ENCODE data around the gene SIM2. TPM values are rescaled to one million over a fixed set of nuclear protein-coding genes. Genes with fewer than 3 reads are reported as not detected.

Gene SIM2
- total and polyA plus RNA-seq, 2 of the 13 experiments (the other 11 are each of a cell fraction or from before 2014, with no cell fraction given) = 0.36 to 0.53 TPM

GRCh38 chr21:36750576-36750959, 51.7 kb downstream of the SIM2 start:
- Histone ChIP-seq H3K27me3 (ENCODE audit: control insufficient read depth in 1 of 2, insufficient read depth in 2 of 2, low read length in 2 of 2) (no peaks in the 10 kb centered on the region), H3K9ac (ENCODE audit: insufficient read depth, low read depth, low read length) (no peak overlapping the region), H3K27ac (ENCODE audit: extremely low read length, insufficient read depth, low read length) (no peak overlapping the region), H3K4me1 (ENCODE audit: insufficient read depth, low read length) (peaks cover 12% of the 10 kb centered on the region), H3K4me2 (ENCODE audit: low read depth, low read length) (no peak overlapping the region), H3K9me3 (ENCODE audit: low read length) (no peaks in the 10 kb centered on the region), H3K36me3 (replicated peaks in 1 of 2; ENCODE audit: control insufficient read depth in 1 of 2, insufficient read depth in 2 of 2, low read length in 2 of 2) (peaks cover 0 to 7% of the 10 kb centered on the region in 2 experiments; a peak in 1 of 5 replicates), H3K79me2 (ENCODE audit: insufficient read depth, low read length) (no peaks in the 10 kb centered on the region), H4K20me1 (ENCODE audit: insufficient read depth, low read length) (no peaks in the 10 kb centered on the region), H3K4me3 (replicated peaks in 1 of 3; ENCODE audit: insufficient read depth in 1 of 3, low read depth in 2 of 3, low read length in 3 of 3) (no peak overlapping the region), H2AFZ (ENCODE audit: low read length) (no peak overlapping the region)
- ChIA-PET CTCF (ENCODE audit: low intra/inter-chr PET ratio, low total read pairs) (no interaction called here), POLR2A (no interaction called here)
- TF ChIP-seq ZNF33A (CRISPR knock-in tag; IDR thresholded peaks at IDR 0.05; ENCODE audit: borderline replicate concordance) (no peak), GTF2F1 (IDR thresholded peaks at IDR 0.05; ENCODE audit: low read length) (no peak), ZNF768 (CRISPR knock-in tag; IDR thresholded peaks at IDR 0.05) (no peak), NR2F1 (CRISPR knock-in tag; IDR thresholded peaks at IDR 0.05) (no peak), MEIS1 (CRISPR knock-in tag; IDR thresholded peaks at IDR 0.05; ENCODE audit: borderline replicate concordance) (no peak), REXO4 (CRISPR knock-in tag; IDR thresholded peaks at IDR 0.05; ENCODE audit: borderline replicate concordance) (no peak)
- ATAC-seq (no peak), FAIRE-seq (no peak), DNase-seq (ENCODE audit: low spot score) (no peak)
- WGBS (ENCODE audit: low lambda C conversion rate) = 94% methylated on average over 2 of the region's 2 CpGs
- in situ Hi-C loops (cut with HindIII; ENCODE audit: extremely low pct_ligation_motif_present, low pct_unique_long_range_greater_than_20kb) (loop anchor here (5.0 kb wide), 1 partner anchor 177 kb away; no protein-coding TSS in a partner anchor), intact Hi-C loops (cut with micrococcal nuclease; ENCODE audit: unreplicated experiment) (no loop called here)
- no TSS peak for BruUV-seq (replicated peaks)

- DNase-seq (ENCODE audit: low spot score) = no peak
- in situ Hi-C loops (cut with HindIII; ENCODE audit: extremely low pct_ligation_motif_present, low pct_unique_long_range_greater_than_20kb) = loop anchor here (5.0 kb wide), 1 partner anchor 176 kb away; no protein-coding TSS in a partner anchor
- CTCF ChIA-PET (ENCODE audit: low intra/inter-chr PET ratio, low total read pairs) = interaction anchor here (1.2 kb wide), 1 partner anchor 176 kb away, joined by 3 read pairs; no protein-coding TSS in a partner anchor
- Histone ChIP-seq H3K9me3 (ENCODE audit: low read length) (no peaks in the 10 kb centered on the region), H3K4me1 (ENCODE audit: insufficient read depth, low read length) (peaks cover 12% of the 10 kb centered on the region), H3K27me3 (ENCODE audit: control insufficient read depth in 1 of 2, insufficient read depth in 2 of 2, low read length in 2 of 2) (no peaks in the 10 kb centered on the region), H3K79me2 (ENCODE audit: insufficient read depth, low read length) (no peaks in the 10 kb centered on the region), H3K4me3 (replicated peaks in 1 of 3; ENCODE audit: insufficient read depth in 1 of 3, low read depth in 2 of 3, low read length in 3 of 3) (no peak overlapping the region), H3K36me3 (replicated peaks in 1 of 2; ENCODE audit: control insufficient read depth in 1 of 2, insufficient read depth in 2 of 2, low read length in 2 of 2) (peaks cover 0 to 7% of the 10 kb centered on the region in 2 experiments; a peak in 1 of 5 replicates), H4K20me1 (ENCODE audit: insufficient read depth, low read length) (no peaks in the 10 kb centered on the region), H3K9ac (ENCODE audit: insufficient read depth, low read depth, low read length) (no peak overlapping the region), H3K27ac (ENCODE audit: extremely low read length, insufficient read depth, low read length) (no peak overlapping the region), H2AFZ (ENCODE audit: low read length) (no peak overlapping the region), H3K4me2 (ENCODE audit: low read depth, low read length) (no peak overlapping the region)
- ATAC-seq = no peak
- POLR2A ChIA-PET = no interaction called here
- no TSS peak for BruUV-seq (replicated peaks)
- intact Hi-C loops (cut with micrococcal nuclease; ENCODE audit: unreplicated experiment) = no loop called here
- FAIRE-seq = no peak
- 88% methylated on average over 10 of the region's 10 CpGs for WGBS (ENCODE audit: low lambda C conversion rate)
- TF ChIP-seq ZNF160 (CRISPR knock-in tag; IDR thresholded peaks at IDR 0.05) = no peak
- no peak for TF ChIP-seq ZNF510 (CRISPR knock-in tag; IDR thresholded peaks at IDR 0.05; ENCODE audit: low read depth)
- TF ChIP-seq, protein P1, sequence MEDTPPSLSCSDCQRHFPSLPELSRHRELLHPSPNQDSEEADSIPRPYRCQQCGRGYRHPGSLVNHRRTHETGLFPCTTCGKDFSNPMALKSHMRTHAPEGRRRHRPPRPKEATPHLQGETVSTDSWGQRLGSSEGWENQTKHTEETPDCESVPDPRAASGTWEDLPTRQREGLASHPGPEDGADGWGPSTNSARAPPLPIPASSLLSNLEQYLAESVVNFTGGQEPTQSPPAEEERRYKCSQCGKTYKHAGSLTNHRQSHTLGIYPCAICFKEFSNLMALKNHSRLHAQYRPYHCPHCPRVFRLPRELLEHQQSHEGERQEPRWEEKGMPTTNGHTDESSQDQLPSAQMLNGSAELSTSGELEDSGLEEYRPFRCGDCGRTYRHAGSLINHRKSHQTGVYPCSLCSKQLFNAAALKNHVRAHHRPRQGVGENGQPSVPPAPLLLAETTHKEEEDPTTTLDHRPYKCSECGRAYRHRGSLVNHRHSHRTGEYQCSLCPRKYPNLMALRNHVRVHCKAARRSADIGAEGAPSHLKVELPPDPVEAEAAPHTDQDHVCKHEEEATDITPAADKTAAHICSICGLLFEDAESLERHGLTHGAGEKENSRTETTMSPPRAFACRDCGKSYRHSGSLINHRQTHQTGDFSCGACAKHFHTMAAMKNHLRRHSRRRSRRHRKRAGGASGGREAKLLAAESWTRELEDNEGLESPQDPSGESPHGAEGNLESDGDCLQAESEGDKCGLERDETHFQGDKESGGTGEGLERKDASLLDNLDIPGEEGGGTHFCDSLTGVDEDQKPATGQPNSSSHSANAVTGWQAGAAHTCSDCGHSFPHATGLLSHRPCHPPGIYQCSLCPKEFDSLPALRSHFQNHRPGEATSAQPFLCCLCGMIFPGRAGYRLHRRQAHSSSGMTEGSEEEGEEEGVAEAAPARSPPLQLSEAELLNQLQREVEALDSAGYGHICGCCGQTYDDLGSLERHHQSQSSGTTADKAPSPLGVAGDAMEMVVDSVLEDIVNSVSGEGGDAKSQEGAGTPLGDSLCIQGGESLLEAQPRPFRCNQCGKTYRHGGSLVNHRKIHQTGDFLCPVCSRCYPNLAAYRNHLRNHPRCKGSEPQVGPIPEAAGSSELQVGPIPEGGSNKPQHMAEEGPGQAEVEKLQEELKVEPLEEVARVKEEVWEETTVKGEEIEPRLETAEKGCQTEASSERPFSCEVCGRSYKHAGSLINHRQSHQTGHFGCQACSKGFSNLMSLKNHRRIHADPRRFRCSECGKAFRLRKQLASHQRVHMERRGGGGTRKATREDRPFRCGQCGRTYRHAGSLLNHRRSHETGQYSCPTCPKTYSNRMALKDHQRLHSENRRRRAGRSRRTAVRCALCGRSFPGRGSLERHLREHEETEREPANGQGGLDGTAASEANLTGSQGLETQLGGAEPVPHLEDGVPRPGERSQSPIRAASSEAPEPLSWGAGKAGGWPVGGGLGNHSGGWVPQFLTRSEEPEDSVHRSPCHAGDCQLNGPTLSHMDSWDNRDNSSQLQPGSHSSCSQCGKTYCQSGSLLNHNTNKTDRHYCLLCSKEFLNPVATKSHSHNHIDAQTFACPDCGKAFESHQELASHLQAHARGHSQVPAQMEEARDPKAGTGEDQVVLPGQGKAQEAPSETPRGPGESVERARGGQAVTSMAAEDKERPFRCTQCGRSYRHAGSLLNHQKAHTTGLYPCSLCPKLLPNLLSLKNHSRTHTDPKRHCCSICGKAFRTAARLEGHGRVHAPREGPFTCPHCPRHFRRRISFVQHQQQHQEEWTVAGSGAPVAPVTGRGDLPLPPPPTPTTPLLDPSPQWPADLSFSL (CRISPR knock-in tag; IDR thresholded peaks at IDR 0.05) = no peak
- no peak for TF ChIP-seq ELK4 (CRISPR knock-in tag; IDR thresholded peaks at IDR 0.05; ENCODE audit: borderline replicate concordance)
Observed at GRCh38 chr21:36751383-36751782, 52.5 kb downstream of the SIM2 start.

Data from HepG2 (cell line).